ENCODE results near the gene SNCB.

SNCB gene

GRCh38 chr5:176674799-176675198 lies 44.5 kb upstream of the SNCB start:
- no peak overlapping the region for H3K4me3 ChIP-seq (ENCODE audit: low read depth, low read length)
- DNase-seq (ENCODE audit: low read depth) = no peak
- TF ChIP-seq, protein P1, sequence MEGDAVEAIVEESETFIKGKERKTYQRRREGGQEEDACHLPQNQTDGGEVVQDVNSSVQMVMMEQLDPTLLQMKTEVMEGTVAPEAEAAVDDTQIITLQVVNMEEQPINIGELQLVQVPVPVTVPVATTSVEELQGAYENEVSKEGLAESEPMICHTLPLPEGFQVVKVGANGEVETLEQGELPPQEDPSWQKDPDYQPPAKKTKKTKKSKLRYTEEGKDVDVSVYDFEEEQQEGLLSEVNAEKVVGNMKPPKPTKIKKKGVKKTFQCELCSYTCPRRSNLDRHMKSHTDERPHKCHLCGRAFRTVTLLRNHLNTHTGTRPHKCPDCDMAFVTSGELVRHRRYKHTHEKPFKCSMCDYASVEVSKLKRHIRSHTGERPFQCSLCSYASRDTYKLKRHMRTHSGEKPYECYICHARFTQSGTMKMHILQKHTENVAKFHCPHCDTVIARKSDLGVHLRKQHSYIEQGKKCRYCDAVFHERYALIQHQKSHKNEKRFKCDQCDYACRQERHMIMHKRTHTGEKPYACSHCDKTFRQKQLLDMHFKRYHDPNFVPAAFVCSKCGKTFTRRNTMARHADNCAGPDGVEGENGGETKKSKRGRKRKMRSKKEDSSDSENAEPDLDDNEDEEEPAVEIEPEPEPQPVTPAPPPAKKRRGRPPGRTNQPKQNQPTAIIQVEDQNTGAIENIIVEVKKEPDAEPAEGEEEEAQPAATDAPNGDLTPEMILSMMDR (IDR thresholded peaks at IDR 0.05; ENCODE audit: insufficient read depth, low read depth, low read length, missing control alignments) = no peak

DNA sequence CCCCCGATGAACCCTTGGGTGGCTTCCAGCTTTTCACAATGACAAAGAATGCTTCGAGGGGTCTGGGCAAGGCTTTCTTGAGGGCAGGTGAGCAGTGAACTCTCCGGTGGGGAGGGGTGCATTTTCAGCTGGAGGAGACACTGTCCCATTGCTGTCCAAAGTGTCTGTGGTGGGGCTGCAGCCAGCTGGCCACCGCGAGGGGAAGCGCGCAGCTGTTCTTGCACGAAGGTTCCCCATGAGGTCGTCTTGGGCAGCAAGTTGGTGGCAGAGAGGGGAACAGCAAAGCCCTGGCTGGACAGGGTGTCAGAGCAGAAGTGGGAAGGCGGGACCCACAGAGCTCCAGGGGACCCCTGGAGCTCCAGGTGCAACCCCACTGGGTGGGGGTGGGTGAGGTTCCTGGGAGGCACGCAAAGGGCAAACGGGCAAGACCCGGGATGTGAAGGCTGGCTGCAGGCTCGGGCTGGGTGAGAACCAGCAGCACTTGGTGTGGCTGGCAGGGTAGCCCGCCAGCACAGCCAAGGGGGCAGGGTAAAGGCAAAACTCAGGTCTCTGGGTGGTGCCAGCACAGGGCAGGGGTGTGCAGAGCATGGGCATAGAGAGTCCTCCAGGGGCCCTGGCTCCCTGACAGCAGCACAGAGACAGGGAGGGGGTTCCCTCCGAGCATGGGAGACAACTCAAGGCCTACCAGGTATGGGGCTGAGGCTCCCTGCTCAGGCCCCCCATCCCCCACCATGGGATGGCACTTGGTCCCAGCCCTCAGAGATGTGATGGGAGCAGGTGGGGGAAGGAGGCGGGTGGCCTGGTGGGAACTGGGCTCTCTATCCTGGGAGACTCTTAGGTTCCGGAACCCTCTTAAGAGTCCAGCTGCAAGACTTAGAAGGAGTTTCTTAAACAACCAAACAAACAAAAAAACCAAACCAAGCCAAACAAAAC lies 43.6 kb upstream of the SNCB start:
- H3K4me3 ChIP-seq (ENCODE audit: low read depth, low read length) = no peak overlapping the region
- TF ChIP-seq, protein P1 (IDR thresholded peaks at IDR 0.05; ENCODE audit: insufficient read depth, low read depth, low read length, missing control alignments) = no peak
- DNase-seq (ENCODE audit: low read depth) = no peak

DNA sequence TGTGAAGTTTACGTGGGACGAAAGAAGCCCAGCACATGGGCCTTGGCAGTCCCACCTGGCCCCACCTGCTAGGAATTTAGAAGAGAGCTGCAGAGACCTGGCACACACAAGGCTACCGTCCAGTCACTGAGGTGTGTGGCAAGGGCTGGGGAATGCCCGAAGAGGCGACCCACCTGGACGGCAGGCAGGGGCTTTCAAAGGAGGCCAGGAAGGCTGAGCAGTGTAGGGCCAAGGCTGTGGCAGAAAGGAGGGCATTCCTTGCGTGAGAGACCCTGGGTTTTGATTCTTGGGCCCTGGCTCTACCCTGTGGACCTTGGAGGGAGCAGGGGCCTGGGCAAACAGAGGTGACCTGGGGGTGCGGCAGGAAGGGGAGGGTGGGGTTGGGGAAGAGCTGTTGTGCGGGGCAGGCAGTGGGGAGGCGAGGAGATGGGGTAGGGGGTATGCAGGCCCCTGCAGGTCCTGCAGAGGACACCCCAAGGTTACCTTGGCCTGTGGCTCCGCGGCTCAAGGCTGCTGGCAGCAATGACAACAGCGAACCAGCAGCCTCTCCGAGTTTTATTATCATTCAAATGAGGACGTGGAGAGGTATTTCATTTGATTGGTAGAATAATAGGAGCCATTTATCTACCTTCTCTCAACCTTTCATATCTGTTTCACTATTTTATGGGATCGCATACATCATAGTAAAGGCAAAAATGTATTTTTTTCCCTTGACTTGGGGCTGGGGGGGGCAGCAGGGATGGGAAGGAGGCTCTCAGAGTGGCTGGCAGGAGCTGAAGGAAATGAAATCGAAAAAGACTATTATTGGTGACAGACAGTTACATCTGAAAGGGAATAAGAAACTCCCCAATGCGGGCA lies 41.8 kb upstream of the SNCB start:
- no peak overlapping the region for H3K4me3 ChIP-seq (ENCODE audit: low read depth, low read length)
- TF ChIP-seq, protein P1 (IDR thresholded peaks at IDR 0.05; ENCODE audit: insufficient read depth, low read depth, low read length, missing control alignments) = no peak
- DNase-seq (ENCODE audit: low read depth) = no peak

- no peak for DNase-seq (ENCODE audit: low read depth)
- H3K4me3 ChIP-seq (ENCODE audit: low read depth, low read length) = no peak overlapping the region
- TF ChIP-seq, protein P1 (IDR thresholded peaks at IDR 0.05; ENCODE audit: insufficient read depth, low read depth, low read length, missing control alignments) = no peak
Observed at GRCh38 chr5:176671399-176671798, 41.1 kb upstream of the SNCB start.

- TF ChIP-seq, protein P1 (IDR thresholded peaks at IDR 0.05; ENCODE audit: insufficient read depth, low read depth, low read length, missing control alignments) = no peak
Observed at GRCh38 chr5:176670449-176670848, 40.1 kb upstream of the SNCB start.

GRCh38 chr5:176667637-176668036 lies 37.3 kb upstream of the SNCB start:
- TF ChIP-seq, protein P1 (IDR thresholded peaks at IDR 0.05; ENCODE audit: insufficient read depth, low read depth, low read length, missing control alignments) = no peak
- H3K4me3 ChIP-seq (ENCODE audit: low read depth, low read length) = no peak overlapping the region
- no peak for DNase-seq (ENCODE audit: low read depth)

More at GRCh38 chr5:176670449-176670848, 40.1 kb upstream of the SNCB start:
- no peak overlapping the region for H3K4me3 ChIP-seq (ENCODE audit: low read depth, low read length)
- DNase-seq (ENCODE audit: low read depth) = no peak

All from GM12865 (cell line).